Right kidney (tissue), 1 donor: ENCODE data around the gene TRIM36.

Source experiments
- DNase-seq: peaks from one replicate; pipeline ENCODE4 v3.0.0-alpha.2; 2016

TRIM36 gene

GRCh38 chr5:115166744-115167393 lies 2.8 kb downstream of the TRIM36 start:
- no peak for DNase-seq

GRCh38 chr5:115165790-115166189 lies 3.9 kb downstream of the TRIM36 start:
- DNase-seq: no peak

GRCh38 chr5:115160975-115161475 lies 8.7 kb downstream of the TRIM36 start:
- no peak for DNase-seq

GRCh38 chr5:115151208-115151805 lies 18.4 kb downstream of the TRIM36 start:
- DNase-seq: no peak

- no peak for DNase-seq
Measured at GRCh38 chr5:115150512-115150911, 19.2 kb downstream of the TRIM36 start.

GRCh38 chr5:115147052-115147451 lies 22.7 kb downstream of the TRIM36 start:
- DNase-seq: no peak

- no peak for DNase-seq
Measured at GRCh38 chr5:115136294-115136693, 33.4 kb downstream of the TRIM36 start.

GRCh38 chr5:115132465-115132864 lies 37.2 kb downstream of the TRIM36 start:
- no peak for DNase-seq

GRCh38 chr5:115126303-115126702 lies 43.4 kb downstream of the TRIM36 start:
- DNase-seq: no peak

GRCh38 chr5:115124741-115125140 lies 45.0 kb downstream of the TRIM36 start:
- no peak for DNase-seq

- no peak for DNase-seq
Measured at GRCh38 chr5:115116001-115116400, 53.7 kb downstream of the TRIM36 start.

GRCh38 chr5:115109840-115110239 lies 59.9 kb downstream of the TRIM36 start:
- no peak for DNase-seq

GRCh38 chr5:115109356-115109755 lies 60.4 kb downstream of the TRIM36 start:
- no peak for DNase-seq

- DNase-seq: no peak
Measured at GRCh38 chr5:115100319-115100955, 69.3 kb downstream of the TRIM36 start.

GRCh38 chr5:115098041-115098702 lies 71.5 kb downstream of the TRIM36 start:
- DNase-seq: peak; percentile 16

GRCh38 chr5:115097236-115097635 lies 72.5 kb downstream of the TRIM36 start:
- no peak for DNase-seq

- no peak for DNase-seq
Measured at GRCh38 chr5:115096034-115096769, 73.5 kb downstream of the TRIM36 start.

- DNase-seq: no peak
Measured at GRCh38 chr5:115087951-115088350, 81.8 kb downstream of the TRIM36 start.

- DNase-seq: no peak
Measured at GRCh38 chr5:115086473-115086872, 83.2 kb downstream of the TRIM36 start.

- DNase-seq: no peak
Measured at GRCh38 chr5:115084246-115084793, 85.4 kb downstream of the TRIM36 start.

- DNase-seq: no peak
Measured at GRCh38 chr5:115079924-115080623, 89.6 kb downstream of the TRIM36 start.
